CD4-positive, alpha-beta T cell treated with Interleukin-4 for 1 hour (primary cell): ENCODE data around the gene GRIFIN.

Experiments
- DNase-seq, 2 donors: peaks; one replicate each; pipeline ENCODE4 v3.0.0-alpha.2; 2020 to 2022

GRIFIN gene, protein sequence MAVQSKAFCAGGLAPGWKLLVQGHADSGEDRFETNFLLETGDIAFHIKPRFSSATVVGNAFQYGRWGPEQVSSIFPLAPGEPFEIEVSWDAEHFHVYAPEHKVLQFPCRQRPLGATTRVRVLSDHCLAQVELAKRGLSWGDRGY

DNA sequence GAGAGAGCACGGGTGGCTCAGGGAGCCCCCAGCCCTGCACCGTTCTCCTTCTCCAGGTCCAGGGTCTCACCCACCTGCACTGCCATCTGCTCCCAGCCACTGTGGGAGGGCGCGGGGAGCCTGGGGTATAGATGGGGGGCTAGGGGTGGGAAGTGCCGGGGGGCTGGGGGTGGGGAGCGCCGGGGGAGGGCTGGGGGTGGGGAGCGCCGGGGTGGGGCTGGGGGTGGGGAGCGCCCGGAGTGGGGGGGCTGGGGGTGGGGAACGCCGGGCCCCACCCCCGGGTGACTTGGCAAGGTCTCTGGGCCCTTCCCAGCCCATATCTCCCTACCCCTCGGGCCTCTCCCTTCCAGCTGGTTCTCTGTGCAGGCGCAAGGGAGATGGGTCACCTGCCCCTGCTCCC lies at the start of gene GRIFIN:
TSS of gene GRIFIN (minus strand) at position 101 of the 400 bp plus-strand sequence. CDS start at position 86, 15 bp downstream.
- no peak for DNase-seq

DNA sequence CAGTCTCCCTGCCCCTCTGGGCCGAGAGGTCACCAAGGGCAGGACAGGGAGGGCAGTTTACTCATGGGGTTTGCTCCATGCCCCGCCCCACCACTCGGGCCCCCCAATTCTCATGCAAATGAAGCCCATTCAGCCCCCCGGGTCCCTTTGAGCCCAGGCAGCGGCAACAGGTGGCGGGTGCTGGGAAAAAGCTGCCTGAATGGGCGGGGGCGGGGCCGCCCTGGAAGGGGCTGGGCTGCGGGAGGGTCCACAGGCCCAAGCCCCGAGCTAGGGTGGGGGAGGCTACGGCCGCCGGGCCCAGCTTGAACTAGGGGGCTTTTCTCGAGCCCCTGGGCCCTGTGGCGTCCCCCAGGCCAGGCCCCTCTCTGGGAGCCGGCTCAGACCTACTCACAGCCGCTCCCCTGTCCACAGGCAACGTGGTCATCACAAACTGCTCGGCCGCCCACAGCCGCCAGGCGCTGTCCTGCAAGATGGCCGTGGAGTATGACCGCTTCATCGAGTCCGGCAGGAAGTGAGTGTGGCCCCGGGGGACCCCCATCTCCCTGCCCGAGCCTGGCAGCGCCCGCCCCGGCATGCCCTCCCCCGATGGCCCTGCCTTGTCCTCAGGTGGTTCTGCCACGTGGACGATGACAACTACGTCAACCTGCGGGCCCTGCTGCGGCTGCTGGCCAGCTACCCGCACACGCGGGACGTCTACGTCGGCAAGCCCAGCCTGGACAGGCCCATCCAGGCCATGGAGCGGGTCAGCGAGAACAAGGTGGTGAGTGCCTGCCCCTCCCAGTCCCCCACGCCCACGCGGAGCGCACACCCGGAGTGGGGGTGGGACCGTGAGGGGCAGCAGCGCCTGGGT lies 48.8 kb upstream of the GRIFIN start:
- no peak for DNase-seq

DNA sequence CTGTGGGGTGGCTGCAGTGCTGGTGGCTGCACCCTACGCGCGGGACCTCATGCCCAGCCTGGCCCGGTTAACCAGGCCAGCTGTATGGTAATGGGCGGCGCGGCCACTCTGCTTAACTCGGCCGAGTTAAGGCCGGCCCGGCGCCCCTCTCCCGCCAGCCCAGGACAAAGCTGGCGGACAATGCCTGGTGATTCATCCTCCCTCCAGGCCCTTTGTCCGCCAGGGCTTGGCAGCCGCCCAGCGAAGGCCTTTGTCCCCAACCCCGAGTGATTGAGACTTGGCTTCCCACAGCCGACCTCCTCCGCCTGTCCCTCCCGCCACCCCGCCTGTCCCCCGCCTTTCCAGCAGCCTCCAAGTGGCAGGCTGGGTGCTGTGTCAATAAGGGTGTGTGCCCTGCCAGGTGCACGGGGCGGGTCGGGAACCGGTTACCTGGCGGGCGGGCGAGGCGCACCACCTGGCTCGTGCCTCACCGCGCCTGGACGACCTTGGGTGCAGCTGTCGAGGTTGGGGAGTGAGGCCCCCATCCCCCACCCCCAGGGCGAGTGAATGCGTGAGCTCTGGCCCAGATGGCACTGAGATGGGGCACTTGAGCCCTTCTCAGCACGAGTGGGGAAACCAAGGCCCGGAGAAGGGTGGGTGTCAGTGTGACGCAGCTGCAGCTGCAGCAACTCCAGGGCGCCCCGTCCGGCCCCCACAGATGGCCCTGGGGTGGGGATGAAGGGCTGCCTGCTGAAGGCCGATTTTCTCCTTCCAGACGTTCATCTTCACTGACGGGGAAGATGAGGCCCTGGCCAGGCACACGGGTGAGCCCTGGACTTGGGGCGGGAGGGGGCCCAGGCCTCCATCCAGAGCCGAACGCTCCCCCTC lies 48.0 kb upstream of the GRIFIN start:
- no peak for DNase-seq

DNA sequence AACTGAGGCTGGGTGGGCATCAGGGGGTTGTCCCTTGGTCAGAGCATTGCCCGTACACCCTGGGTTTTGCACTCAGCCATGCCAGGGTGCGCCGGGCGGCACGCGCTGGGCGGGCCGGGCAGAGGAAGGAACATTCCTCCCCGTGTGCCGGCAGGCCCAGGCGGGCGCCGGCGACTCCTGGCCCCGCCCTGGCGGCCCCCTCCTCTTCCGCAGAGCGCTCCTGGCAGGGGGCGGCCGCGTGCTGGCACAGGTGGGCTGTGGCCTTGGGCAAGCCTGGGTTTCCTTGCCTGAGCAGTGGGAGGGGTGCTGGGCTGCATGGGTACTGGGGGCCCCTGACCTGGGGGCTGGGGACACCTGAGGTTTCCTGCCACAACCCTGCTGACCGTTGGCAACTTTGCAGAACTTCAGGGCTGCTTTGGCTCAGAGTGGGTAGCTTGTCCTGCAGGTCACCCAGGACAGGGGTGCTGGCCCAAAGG lies 47.3 kb upstream of the GRIFIN start:
- no peak for DNase-seq

DNA sequence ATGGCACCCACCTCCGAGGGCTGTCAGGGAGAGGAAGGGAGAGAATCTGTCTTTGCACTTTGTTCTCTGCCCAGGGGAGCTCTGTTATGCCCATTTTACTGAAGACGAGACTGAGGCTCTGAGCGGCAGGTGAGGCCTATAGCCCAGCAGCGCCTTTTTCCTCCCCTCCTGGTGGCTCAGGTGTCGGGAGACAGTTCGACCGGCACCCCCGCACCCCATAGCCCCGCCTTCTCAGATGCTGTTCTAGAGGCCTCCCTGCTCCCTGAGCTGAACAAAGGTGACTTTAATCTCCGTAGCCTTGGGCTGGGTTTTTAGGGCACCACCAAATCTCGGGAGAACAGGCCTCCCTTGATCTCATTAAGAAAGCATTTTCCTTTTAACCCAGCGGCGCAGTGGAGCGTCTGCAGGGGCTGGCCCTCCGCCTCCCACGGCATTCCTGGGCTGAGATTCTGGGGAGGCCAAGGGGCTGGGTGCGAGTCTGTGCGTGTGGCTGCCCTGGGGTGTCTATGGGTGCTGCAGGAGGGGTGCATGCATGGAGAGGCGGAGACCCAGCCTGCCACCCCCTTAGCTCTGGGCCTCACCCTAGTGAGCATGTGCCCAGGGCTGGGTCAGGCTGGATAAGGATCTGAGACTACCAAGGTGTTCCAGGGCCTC lies 46.7 kb upstream of the GRIFIN start:
- DNase-seq, result no peak

DNA sequence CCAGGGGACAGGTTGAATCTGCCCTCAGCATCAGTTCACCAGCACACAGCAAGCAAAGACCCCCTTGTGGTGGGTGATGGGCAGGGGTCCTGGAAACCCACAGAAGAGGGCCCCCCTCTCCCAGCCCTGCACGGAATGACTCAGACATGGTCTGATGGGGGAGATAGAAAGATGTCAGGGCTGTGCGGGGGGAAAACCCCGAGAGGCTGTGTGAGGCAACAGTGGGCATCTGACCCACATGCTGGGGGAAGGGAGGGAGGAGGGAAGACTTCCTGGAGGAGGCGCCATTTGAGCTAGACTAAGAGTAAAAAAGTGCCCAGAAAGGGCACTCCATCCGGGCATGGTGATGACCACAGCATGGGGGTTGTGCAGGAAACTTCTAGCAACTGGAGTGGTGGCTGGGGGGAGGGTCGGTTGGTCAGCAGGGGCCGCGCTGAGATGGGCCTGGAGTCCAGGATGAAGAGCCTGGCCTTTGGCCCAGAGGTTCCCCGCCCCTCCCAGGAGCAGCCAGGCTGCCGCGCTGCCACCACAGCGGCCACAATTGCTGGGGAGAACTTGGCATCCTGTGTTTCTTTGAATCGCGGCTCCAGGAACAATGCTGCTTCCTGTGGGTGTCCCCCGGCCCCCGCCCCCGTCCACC lies 45.9 kb upstream of the GRIFIN start:
- peak; percentile 77 to 80 for DNase-seq

DNA sequence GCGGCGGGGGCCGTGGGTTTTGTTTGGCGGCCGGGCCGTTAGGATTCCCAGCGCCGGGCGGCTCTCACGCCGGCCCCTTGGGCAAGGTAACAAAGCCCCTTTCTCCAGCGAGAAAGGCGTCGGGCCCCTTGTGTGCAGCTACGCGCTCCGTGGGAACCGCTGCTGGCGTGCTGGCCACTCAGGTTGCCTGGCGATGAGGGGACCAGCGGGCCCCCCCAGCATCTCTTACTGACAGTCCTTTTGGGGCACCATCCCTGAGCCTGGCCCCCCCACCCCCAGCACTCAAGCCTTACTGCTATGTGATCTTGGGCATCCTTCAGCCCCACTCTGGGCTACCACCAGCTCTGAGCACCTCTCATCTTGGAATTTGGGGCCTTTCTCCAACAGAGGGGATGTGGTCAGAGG lies 45.1 kb upstream of the GRIFIN start:
- no peak for DNase-seq

DNA sequence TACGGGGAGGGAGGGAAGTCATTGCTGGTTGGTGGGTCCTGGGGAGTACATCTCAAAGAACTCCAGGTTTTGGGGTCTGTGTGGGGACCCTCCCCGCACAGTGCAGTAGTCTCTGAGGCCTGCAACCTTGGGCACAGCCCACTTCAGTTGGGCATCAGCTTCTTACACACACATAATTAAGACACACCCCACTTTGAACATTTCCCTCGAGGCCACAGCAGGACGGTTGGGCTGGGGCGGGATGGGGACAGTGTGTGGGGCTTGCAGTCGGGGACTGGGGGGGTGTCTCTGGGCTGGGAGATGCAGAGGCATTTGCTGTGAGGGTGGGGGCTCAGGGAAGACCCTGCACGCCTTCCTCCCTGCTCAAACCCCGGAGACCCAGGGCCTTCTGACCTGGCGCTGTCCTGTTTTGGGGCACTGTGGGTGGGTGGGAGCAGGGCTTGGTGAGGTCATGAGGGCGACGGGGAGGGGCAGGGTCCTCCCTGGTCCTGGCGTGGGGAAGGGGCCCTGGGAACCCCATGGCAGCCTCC lies 44.6 kb upstream of the GRIFIN start:
- DNase-seq, result no peak

DNA sequence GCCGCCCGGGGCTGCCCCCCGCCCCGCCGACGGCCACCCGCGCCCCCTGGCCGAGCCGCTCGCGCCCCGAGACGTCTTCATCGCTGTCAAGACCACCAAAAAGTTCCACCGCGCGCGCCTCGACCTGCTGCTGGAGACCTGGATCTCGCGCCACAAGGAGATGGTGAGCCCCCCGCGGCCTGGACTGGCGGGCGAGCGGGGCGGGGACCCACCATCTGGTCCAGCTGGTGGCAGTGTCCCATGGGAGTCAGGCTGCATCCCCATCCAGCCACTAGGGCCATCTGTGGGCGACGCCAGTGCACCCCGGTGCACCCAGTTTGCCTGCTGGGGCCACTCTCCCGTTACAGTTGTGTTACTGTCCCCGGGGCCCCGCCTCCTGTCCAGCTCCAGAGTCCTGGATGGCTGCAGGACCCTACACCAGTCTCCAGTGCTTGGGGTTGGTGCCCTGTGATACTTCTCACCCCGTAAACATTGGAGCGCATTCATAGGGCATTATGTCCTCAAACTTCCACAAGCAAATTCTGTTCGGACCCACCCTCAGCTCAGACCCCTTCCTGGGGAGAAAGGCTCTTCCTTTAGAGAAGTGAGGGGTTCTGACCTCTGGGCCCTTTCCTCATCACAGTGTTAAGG lies 44.0 kb upstream of the GRIFIN start:
- peak in 1 of 2 donors; percentile 34 for DNase-seq

DNA sequence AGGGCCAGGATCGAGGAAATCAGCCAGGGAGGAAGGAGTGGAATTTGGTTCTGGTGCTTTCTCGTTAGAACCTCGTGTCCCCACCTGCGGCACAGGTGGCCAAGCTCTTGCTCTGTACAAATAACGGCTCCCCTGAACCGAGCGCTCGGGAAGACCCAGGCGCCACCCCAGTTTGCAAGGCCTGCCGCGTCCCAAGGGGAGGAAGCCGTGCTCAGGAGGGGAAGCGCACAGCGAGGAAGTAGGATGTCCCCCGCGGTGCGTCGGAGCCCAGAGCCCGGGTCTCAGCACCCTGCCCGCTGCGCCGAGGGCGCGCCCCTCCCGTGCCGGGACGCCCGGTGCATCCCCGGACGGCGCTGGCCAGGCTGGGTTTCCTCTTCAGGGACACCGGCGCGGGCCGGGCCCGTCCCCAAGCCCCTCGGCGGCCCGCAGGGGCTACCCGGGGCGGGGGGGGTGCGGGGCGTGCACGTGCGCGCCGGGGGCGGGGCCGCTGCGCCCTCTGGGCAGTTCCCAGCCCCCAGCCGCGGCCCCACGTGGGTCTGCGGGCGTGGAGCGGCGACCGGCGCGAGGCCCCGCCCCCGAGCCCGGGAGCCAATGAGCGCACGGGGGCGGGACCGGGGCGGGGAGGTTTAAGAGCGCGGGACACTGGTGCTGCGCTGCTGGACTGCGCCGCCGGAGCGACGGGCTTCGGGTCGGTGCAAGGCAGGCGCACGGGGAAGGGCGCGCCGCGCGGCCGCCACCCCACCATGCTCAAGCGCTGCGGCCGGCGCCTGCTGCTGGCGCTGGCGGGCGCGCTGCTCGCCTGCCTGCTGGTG lies 43.1 kb upstream of the GRIFIN start, which contains the start of gene LFNG:
TSS of gene LFNG (plus strand) at position 656 of the 812 bp plus-strand sequence. CDS start at position 744, 88 bp downstream.
- peak; percentile 88 to 89 for DNase-seq

DNA sequence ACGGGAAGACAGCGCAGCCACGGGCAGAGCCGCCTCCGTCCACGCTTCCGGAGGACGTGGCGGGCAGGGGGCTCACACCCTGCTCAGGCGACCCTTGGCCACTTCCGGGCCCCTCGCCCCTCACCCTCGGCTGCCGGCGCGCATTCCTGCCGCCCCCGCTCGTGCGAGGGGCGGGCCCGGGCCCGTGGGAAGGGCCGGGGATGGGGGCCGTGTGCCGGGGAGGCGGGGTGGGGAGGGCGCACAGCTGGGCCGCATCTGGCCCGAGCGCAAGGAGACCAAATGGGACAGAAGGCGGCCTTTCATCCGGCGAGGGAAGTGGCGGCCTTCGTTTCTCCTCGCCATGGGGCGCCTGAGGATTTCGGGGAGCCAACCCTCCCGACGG lies 42.5 kb upstream of the GRIFIN start:
- no peak for DNase-seq

DNA sequence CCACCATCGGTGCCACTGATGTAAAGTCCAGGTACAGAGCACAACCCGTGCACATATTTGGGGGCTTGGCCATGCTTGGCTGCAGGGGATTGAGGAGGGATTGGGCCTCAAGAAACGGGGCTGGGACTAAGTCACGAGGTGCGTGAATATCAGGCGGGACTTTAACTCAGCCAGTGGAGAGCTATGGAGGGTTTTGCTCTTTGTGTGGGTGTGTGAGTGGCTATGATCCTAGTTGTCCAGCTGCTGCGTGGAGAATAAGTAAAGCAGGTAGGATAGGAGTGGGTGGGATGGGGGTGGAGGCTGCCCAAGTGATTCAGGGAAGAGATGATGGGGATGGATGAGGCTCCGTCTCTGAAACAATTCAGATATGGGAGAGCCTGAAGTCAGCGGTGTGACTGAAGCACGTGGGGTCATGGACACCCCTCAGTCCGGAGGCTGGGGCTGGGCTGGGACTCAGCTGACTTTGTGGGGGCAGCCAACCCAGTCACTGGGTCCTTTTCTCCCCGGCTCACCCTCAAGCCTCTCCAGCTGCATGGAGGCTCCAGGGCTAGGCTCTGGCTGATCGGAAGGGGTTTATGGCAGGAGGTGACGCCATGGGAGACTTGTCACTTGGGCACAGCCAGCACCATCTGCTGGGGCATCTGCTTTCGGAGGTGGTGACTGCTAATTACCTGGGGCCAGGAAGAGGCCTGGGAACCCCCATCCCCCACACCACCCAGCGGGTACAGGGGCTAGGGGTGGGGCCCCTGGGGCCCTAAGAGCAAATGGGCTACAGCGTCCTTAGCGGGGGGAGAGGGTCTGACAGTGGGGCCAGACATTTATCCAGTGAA lies 41.7 kb upstream of the GRIFIN start:
- no peak for DNase-seq

DNA sequence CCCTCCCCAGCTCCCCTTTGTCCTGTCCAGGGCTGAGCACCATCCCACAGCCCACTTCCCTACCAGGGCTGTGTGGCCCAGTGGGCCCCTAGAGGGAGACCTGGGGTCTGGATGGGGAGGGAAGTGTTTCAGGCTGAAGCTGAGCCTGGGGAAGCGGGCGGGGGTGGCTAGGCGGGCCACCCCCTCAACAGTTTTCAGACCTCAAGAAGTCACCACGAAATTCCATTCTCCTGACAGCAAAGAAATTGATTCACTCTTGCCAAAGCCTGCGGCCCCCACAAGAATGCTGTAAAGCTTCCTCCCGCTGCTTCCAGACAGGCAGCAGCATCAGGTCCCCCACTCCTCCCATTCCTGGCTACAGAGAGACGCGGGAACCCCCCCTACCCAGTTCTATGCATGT lies 40.8 kb upstream of the GRIFIN start:
- DNase-seq, result no peak

DNA sequence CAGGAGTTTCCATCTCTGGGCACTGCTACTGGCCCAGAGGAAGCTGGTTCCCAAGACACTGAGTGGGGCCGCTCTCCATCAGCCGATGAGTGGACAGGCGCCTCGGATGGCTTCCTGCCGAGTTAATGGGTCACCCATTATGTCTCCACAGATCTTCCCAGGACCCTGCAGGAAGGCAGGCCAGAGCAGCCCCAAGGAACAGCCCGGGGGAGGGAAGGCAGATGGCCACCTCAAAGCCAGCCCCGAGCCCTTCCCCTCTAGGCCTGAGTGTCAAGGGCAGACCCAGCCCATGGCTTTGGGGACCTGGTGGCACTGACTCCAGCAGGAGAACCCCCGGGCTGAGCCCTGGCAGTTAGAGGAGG lies 40.0 kb upstream of the GRIFIN start:
- DNase-seq, result no peak

DNA sequence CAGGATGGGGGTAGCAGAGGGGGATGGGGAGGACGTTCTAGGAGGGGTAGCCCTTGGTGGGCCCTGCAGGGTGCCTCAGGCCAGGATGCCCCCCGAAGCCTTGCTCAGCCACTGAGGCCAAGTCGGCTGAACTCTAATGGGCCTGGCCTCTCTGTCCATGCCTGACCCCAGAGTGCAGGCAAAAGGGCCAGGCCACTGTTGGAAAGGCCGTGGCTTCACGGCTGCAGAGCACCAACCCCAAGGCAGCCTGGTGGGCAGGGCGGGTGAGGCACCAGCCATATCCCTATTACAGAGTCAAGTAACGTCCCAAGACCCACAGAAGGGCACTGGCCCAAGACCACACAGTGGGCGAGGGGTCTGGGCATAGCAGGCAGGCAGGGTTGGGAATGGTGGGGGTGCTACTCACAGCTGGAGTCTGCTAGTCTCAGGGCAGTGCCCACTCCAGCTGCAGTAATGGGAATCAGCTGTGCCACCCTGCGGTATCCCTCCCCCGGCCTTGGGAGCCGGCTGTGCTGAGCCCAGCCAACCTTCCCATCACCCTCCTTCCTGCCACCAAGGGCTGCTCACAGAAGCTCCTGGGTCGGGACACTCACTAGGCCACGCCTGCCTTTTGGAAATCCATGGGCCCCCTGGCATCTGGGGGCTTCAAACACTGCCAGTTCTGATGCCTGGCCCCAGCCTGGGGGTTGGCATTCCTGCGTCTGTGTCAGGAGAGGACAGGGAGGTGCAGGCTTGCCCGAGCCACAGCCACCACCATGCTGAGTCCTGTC lies 39.4 kb upstream of the GRIFIN start:
- DNase-seq, result no peak

DNA sequence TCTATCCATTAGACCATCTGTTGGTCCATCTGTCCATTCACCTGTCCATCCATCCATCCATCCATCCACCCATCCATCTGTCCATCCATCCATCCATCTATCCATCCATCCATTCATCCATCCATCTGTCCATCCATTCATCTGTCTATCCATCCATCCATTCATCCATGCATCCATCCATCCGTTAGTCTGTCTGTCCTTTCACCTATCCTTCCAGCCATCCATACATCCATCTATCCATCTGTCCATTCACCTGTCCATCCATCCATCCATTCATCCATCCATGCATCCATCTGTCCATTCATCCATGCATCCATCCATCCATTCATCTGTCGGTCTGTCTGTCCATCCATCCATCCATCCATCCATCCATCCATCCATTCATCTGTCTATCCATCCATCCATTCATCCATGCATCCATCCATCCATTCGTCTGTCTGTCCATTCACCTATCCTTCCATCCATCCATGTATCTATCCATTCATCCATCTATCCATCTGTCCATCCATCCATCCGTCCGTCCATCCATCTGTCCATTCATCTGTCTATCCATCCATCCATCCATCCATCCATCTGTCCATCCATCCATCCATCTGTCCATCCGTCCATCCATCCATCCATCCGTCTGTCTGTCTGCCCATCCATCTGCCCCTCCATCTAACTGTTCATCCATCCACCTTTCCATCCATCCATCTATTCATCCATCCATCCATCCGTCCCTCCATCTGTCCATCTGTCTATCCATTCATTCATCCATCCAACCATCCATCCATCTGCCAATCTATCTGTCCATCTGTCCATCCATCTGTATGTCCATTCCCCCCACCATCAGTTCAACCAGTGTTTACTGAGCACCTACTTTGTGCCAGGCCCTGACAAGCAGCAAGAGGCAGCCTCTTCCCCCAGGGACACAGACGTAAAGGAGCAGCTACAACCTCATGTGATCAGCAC lies 38.5 kb upstream of the GRIFIN start:
- no peak for DNase-seq

DNA sequence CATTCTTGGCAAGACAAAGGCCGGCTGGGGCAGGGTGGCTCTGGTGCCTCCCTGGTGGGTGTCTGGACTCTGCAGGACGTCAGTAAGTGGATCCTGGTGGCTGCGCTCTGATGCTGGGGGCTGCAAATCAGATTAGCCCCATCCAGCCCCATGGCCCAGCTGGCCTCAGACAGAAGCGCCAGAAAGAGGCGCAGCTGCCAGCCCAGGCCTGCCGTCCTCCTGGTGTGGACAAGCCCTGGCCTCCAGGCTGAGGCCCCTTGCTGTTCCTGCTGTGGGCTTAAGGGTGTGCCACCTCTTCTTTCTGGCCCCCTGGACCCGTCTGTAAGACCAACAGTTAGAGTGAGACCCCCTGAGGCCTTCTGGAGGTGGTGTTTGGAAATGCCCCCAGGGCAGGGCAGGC lies 37.5 kb upstream of the GRIFIN start:
- DNase-seq, result no peak

DNA sequence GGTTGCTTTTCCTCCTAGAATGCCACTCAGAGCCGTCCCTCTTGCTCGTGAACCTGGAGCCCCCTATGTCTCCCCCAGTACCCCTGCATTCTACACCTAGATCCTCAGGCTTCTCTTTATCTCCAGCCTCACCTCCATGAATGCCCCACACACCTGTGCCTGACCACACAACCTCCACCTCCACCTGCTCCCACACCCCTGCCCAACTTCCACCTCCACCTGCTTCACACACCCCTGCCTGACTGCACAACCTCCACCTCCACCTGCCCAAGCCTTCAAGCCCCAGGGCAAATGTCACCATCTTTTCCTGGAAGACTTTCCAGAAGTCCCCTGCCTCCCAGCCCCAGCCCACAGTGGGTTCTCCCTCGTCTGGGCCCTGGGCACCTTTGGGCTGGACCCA lies 36.5 kb upstream of the GRIFIN start:
- DNase-seq, result no peak
